ENCODE measurements around the gene TMED9. TPM values are rescaled to one million over a fixed set of nuclear protein-coding genes. Genes with fewer than 3 reads are reported as not detected.

Gene TMED9
- total and polyA plus RNA-seq, 12 donors, result 67.6 to 265 (median 127) TPM

DNA sequence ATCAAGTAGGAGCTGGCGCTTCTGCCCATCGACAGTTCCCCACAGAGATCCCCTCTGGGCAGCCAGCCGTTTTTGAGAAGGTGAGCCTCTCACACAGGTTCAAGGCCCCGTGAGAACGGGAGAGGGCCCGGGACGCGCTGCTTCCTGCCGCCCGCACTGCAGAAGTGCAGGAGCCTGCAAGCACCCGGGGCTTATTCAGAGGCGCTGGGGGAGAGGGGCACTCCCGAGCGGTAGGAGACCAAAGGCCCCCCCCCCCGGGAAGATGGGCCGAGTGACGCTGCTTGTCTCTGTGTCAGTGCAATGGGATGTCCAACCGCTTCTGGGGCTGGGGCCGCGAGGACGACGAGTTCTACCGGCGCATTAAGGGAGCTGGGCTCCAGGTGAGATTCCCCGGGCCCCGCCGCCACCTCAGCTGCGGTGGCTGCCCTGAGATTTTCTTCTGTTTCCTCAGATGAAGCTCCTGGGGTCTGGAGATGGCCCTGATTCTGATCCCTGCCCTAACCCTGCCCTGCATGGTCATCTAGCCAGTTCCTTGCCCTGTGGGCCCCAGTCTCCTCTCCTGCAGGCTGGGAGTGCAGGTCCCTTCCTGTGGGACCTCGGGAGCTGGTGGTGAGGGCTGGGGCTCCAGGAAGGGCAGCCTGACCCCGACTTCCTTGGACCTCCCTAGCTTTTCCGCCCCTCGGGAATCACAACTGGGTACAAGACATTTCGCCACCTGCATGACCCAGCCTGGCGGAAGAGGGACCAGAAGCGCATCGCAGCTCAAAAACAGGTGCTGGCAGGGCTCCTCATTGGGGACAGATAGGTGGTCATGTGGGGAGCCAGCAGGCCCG lies 16.5 kb downstream of the TMED9 start:
- H3K9me3 ChIP-seq (replicated peaks in 1 of 3), result no peaks in the 10 kb centered on the region
- WGBS, 4 donors, result 70 to 81% (median 77%) methylated on average over 16 to 37 of the region's 37 CpGs
- peak overlapping the region in 1 of 5 donors; percentile 44 for H3K27ac ChIP-seq
- peaks cover 0 to 4% of the 10 kb centered on the region in 2 donors for H3K36me3 ChIP-seq (replicated peaks in 1 of 2)
- peak in 2 of 7 donors; percentile 35 to 60 for DNase-seq
- H3K4me1 ChIP-seq (replicated peaks in 1 of 2), result peaks cover 5 to 12% of the 10 kb centered on the region in 2 donors
- no peak for TF ChIP-seq POLR2A (IDR thresholded peaks at IDR 0.05)
- H3K27me3 ChIP-seq, result no peaks in the 10 kb centered on the region
- H3K4me3 ChIP-seq, result no peak overlapping the region
- intact Hi-C loops (cut with DNase I), result no loop called here

DNA sequence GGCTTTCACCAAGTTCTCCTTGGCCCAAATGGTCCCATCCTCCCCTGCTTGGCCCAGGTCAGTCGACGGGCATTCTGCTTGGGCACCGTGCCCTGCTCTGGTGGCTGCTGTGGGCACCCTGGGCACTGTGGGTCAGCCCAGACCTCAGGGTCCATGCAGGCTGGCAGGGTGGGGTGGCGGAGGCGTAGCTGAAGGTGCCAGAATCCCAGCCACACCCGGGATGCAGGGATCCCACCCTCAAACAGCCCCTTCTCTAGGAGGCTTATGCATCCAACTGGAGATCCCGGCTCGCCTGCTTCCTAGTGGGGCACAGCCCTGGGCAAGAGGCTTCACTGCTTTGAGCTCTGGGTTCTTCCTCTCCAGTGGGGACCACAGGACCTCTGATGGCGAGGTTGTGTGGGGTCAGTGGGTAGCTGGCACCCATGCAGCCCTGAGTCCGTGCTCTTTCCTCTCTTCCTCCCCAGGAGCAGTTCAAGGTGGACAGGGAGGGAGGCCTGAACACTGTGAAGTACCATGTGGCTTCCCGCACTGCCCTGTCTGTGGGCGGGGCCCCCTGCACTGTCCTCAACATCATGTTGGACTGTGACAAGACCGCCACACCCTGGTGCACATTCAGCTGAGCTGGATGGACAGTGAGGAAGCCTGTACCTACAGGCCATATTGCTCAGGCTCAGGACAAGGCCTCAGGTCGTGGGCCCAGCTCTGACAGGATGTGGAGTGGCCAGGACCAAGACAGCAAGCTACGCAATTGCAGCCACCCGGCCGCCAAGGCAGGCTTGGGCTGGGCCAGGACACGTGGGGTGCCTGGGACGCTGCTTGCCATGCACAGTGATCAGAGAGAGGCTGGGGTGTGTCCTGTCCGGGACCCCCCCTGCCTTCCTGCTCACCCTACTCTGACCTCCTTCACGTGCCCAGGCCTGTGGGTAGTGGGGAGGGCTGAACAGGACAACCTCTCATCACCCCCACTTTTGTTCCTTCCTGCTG lies 17.4 kb downstream of the TMED9 start:
- Histone ChIP-seq H3K27me3 (no peaks in the 10 kb centered on the region), H3K27ac (peak overlapping the region in 1 of 5 donors; percentile 52), H3K9me3 (replicated peaks in 1 of 3) (no peaks in the 10 kb centered on the region), H3K4me3 (no peak overlapping the region), H3K4me1 (replicated peaks in 1 of 2) (peaks cover 5 to 12% of the 10 kb centered on the region in 2 donors), H3K36me3 (replicated peaks in 1 of 2) (peaks cover 0 to 4% of the 10 kb centered on the region in 2 donors)
- DNase-seq, result peak in 4 of 7 donors; percentile 45 to 70 (median 56)
- intact Hi-C loops (cut with DNase I), result no loop called here
- no peak for TF ChIP-seq POLR2A (IDR thresholded peaks at IDR 0.05)
- TF ChIP-seq, protein P1, sequence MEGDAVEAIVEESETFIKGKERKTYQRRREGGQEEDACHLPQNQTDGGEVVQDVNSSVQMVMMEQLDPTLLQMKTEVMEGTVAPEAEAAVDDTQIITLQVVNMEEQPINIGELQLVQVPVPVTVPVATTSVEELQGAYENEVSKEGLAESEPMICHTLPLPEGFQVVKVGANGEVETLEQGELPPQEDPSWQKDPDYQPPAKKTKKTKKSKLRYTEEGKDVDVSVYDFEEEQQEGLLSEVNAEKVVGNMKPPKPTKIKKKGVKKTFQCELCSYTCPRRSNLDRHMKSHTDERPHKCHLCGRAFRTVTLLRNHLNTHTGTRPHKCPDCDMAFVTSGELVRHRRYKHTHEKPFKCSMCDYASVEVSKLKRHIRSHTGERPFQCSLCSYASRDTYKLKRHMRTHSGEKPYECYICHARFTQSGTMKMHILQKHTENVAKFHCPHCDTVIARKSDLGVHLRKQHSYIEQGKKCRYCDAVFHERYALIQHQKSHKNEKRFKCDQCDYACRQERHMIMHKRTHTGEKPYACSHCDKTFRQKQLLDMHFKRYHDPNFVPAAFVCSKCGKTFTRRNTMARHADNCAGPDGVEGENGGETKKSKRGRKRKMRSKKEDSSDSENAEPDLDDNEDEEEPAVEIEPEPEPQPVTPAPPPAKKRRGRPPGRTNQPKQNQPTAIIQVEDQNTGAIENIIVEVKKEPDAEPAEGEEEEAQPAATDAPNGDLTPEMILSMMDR (IDR thresholded peaks at IDR 0.05), result no peak
- 64 to 75% (median 74%) methylated on average over 5 to 21 of the region's 21 CpGs for WGBS, 4 donors

DNA sequence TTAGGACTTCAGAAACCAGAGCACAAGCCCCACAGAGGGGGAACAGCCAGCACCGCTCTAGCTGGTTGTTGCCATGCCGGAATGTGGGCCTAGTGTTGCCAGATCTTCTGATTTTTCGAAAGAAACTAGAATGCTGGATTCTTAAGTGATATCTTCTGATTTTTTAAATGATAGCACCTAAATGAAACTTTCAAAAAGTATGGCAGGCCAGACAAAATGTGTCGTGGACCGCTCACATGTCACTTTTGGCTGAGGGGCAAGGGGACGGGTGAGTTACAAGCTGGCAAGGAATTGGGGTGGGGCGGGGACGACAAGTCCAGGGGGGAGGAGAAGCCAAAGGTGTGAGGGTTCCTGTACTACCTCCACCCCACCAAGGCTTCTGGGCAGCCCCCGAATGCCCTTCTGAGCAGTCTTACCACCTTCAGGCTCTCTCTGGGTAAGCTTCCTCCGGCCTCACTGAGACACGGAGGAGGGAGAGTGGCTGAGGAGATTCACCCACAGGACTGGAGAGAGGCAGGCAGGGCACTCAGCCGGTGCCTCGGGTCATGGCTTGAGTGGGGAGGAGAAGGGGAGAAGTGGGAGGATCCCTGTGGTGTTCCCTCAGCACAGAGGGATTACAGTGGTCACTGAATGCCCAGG lies 18.2 kb downstream of the TMED9 start:
- no peak for TF ChIP-seq POLR2A (IDR thresholded peaks at IDR 0.05)
- TF ChIP-seq, protein P1 (IDR thresholded peaks at IDR 0.05), result no peak
- 57 to 73% (median 67%) methylated on average over 10 to 13 of the region's 13 CpGs for WGBS, 4 donors
- H3K27ac ChIP-seq, result peak overlapping the region in 1 of 5 donors; percentile 52

DNA sequence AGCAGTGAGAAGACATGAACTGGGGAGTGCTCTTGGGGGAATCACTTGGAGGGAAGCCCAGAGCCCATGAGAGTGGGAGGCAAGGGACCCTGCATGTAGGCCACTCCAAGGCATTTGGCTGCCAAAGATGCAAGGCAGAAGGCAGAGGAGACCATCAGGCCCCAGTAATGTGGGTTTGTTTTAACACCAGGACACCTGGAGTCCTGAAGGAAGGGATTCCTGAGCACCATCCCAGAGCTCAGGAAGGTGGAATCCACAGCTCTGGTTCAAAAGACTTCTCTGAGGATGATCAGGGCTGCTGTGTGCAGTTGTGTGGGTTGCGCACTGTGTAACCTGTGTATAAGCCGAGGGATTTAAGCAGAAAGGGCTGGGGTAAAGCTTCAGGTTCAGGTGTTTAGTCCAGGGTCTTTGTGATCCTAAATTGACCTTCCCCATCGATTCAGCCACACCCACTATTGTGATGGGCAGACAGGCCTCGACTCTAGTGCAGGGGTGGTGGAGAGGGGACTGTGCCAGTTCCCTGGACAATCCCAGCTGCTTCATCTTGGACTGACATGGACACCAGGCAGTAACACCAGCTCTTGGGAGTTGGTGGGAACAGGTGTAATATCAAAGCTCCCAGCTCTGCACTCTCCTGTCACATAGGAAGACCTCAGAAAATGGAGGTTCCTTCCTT lies 18.9 kb downstream of the TMED9 start:
- Histone ChIP-seq H3K36me3 (replicated peaks in 1 of 2) (peaks cover 0 to 4% of the 10 kb centered on the region in 2 donors), H3K9me3 (replicated peaks in 1 of 3) (no peaks in the 10 kb centered on the region), H3K27me3 (no peaks in the 10 kb centered on the region), H3K4me3 (no peak overlapping the region), H3K4me1 (replicated peaks in 1 of 2) (peaks cover 13 to 17% of the 10 kb centered on the region in 2 donors), H3K27ac (peak overlapping the region in 1 of 5 donors; percentile 52)
- no peak for DNase-seq
- no peak for TF ChIP-seq POLR2A (IDR thresholded peaks at IDR 0.05)
- TF ChIP-seq, protein P1 (IDR thresholded peaks at IDR 0.05), result no peak
- intact Hi-C loops (cut with DNase I), result no loop called here
- WGBS, 4 donors, result 71 to 83% (median 77%) methylated on average over 3 to 4 of the region's 4 CpGs

More for the DNA sequence above, 18.2 kb downstream of the TMED9 start:
- Histone ChIP-seq H3K36me3 (replicated peaks in 1 of 2) (peaks cover 0 to 4% of the 10 kb centered on the region in 2 donors), H3K4me1 (replicated peaks in 1 of 2) (peaks cover 11 to 14% of the 10 kb centered on the region in 2 donors), H3K4me3 (no peak overlapping the region), H3K27me3 (no peaks in the 10 kb centered on the region), H3K9me3 (replicated peaks in 1 of 3) (no peaks in the 10 kb centered on the region)
- intact Hi-C loops (cut with DNase I), result no loop called here
- peak in 1 of 7 donors; percentile 41 for DNase-seq

Data from adrenal gland (tissue), 12 donors.